K562 (cell line): ENCODE data around the gene GATA1.

ENCODE experiments used
- CEBPB ChIP-seq: fragments of 450-650 bp; IDR thresholded peaks from 2 replicates; pipeline ENCODE4 v1.6.1; 2016; ENCODE audit warnings: missing genetic modification characterization, missing compliant biosample characterization
- CTCF ChIP-seq, 3 experiments: IDR thresholded peaks in 2 of 3; conservative IDR thresholded peaks in 1 of 3; 2 replicates each; pipeline ENCODE4 v1.5.1; 2011 to 2012; ENCODE audit warnings: low read length in 3 of 3, mild to moderate bottlenecking in 3 of 3, control low read depth in 2 of 3, improper control_type of control experiment in 1 of 3, inconsistent platforms in 1 of 3, low read depth in 1 of 3, mixed read lengths in 1 of 3, moderate library complexity in 1 of 3; ENCODE audit not compliant: insufficient read depth in 2 of 3
- HNRNPUL1 ChIP-seq: fragments of 200-400 bp; formaldehyde crosslinking; IDR thresholded peaks from 2 replicates; pipeline ENCODE4 v1.6.1; 2017; ENCODE audit warnings: low read length
- SP1 ChIP-seq: sonication (generic); formaldehyde crosslinking; IDR thresholded peaks from 2 replicates; pipeline ENCODE4 v1.8.1; 2022; ENCODE audit warnings: mild to moderate bottlenecking, missing genetic modification reagents

GRCh38 chrX:48823053-48823452, 36.7 kb downstream of the GATA1 start:
- TF ChIP-seq HNRNPUL1 (no peak), CEBPB (tag) (no peak), CTCF (IDR thresholded peaks at IDR 0.05 in 2 of 3, conservative IDR thresholded peaks at IDR 0.05 in 1 of 3; ENCODE audit: insufficient read depth in 2 of 3, low read depth in 1 of 3, low read length in 3 of 3) (no peak), SP1 (CRISPR knock-in tag) (no peak)
